ENCODE results near the gene ERN2. TPM values are rescaled to one million over a fixed set of nuclear protein-coding genes. Genes with fewer than 3 reads are reported as not detected.

ERN2 gene
- total and polyA plus RNA-seq, 4 donors = 0.46 to 10.6 (median 3.5) TPM

DNA sequence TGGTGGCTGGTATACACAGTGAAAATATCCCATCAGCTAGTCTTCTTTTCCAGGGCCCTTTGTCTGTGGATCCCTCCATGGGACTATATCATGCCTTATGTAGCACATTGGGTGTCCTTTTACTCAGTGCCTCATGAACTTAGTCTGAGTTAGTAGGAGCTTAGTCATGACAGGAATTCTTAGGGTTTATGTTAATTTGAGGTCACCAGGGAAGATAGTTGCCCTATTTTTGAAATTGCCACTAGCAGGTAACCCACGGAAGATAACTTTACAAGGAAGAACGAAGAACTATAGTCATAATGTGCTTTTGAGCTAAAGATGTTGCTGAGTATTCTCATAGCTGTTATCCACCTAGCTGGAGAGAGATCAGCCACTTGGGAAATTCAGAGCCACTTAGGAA lies 49.1 kb downstream of the ERN2 start:
- 92 to 97% methylated on average over 2 of the region's 2 CpGs for WGBS, 2 donors
- Histone ChIP-seq H3K27ac (ENCODE audit: low read depth in 1 of 2, low read length in 1 of 2) (no peak overlapping the region), H3K9me3 (ENCODE audit: control insufficient read depth in 4 of 4, insufficient read depth in 3 of 4, low read length in 3 of 4) (no peaks in the 10 kb centered on the region), H3K4me1 (ENCODE audit: control insufficient read depth in 5 of 5, insufficient read depth in 5 of 5, low read length in 5 of 5) (peaks cover 0 to 13% (median 0%) of the 10 kb centered on the region in 5 donors), H3K36me3 (ENCODE audit: control insufficient read depth in 4 of 4, insufficient read depth in 4 of 4, low read length in 4 of 4) (peaks cover 45 to 71% (median 58%) of the 10 kb centered on the region in 4 donors), H3K9ac (ENCODE audit: insufficient read depth in 1 of 2, low read length in 2 of 2) (no peak overlapping the region), H3K27me3 (ENCODE audit: control insufficient read depth in 3 of 3, insufficient read depth in 3 of 3, low read length in 2 of 3) (no peaks in the 10 kb centered on the region), H3K4me3 (no peak overlapping the region)
- no peak for DNase-seq
- no peak for ATAC-seq (ENCODE audit: insufficient read depth, low FRiP score)
- TF ChIP-seq, protein P1, sequence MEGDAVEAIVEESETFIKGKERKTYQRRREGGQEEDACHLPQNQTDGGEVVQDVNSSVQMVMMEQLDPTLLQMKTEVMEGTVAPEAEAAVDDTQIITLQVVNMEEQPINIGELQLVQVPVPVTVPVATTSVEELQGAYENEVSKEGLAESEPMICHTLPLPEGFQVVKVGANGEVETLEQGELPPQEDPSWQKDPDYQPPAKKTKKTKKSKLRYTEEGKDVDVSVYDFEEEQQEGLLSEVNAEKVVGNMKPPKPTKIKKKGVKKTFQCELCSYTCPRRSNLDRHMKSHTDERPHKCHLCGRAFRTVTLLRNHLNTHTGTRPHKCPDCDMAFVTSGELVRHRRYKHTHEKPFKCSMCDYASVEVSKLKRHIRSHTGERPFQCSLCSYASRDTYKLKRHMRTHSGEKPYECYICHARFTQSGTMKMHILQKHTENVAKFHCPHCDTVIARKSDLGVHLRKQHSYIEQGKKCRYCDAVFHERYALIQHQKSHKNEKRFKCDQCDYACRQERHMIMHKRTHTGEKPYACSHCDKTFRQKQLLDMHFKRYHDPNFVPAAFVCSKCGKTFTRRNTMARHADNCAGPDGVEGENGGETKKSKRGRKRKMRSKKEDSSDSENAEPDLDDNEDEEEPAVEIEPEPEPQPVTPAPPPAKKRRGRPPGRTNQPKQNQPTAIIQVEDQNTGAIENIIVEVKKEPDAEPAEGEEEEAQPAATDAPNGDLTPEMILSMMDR (IDR thresholded peaks at IDR 0.05; ENCODE audit: control extremely low read depth, extremely low read depth) = no peak

DNA sequence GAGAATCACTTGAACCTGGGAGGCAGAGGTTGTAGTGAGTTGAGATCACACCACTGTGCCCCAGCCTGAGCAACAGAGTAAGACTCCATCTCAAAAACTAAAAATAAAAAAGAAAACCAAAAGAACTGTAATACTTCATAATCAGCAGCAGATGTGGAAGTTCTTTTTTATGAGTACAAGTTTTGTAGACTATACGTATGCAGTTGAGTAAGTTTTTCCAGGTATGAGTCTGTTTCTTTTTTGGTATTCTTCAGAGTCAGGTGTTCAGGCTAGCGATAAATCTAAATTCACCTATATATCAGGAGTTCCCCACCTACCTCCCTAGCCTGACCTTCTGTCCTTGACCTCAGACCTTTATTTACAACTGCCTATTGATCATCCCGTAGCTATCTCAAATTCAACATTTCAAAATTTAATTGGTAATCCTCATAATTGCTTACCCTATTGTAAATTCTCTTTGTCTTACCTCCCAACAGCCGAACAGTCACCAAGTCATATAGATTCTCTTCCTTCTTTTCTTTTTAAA lies 61.0 kb downstream of the ERN2 start:
- Histone ChIP-seq H3K4me3 (no peak overlapping the region), H3K9me3 (ENCODE audit: control insufficient read depth in 4 of 4, insufficient read depth in 3 of 4, low read length in 3 of 4) (no peaks in the 10 kb centered on the region), H3K36me3 (ENCODE audit: control insufficient read depth in 4 of 4, insufficient read depth in 4 of 4, low read length in 4 of 4) (peaks cover 0 to 10% (median 7%) of the 10 kb centered on the region in 4 donors), H3K4me1 (ENCODE audit: control insufficient read depth in 5 of 5, insufficient read depth in 5 of 5, low read length in 5 of 5) (peaks cover 0 to 3% (median 0%) of the 10 kb centered on the region in 5 donors), H3K27me3 (ENCODE audit: control insufficient read depth in 3 of 3, insufficient read depth in 3 of 3, low read length in 2 of 3) (no peaks in the 10 kb centered on the region), H3K9ac (ENCODE audit: insufficient read depth in 1 of 2, low read length in 2 of 2) (no peak overlapping the region), H3K27ac (ENCODE audit: low read depth in 1 of 2, low read length in 1 of 2) (no peak overlapping the region)
- ATAC-seq (ENCODE audit: insufficient read depth, low FRiP score) = no peak
- 85 to 95% methylated on average over 4 of the region's 4 CpGs for WGBS, 2 donors
- DNase-seq = no peak
- TF ChIP-seq, protein P1 (IDR thresholded peaks at IDR 0.05; ENCODE audit: control extremely low read depth, extremely low read depth) = no peak

DNA sequence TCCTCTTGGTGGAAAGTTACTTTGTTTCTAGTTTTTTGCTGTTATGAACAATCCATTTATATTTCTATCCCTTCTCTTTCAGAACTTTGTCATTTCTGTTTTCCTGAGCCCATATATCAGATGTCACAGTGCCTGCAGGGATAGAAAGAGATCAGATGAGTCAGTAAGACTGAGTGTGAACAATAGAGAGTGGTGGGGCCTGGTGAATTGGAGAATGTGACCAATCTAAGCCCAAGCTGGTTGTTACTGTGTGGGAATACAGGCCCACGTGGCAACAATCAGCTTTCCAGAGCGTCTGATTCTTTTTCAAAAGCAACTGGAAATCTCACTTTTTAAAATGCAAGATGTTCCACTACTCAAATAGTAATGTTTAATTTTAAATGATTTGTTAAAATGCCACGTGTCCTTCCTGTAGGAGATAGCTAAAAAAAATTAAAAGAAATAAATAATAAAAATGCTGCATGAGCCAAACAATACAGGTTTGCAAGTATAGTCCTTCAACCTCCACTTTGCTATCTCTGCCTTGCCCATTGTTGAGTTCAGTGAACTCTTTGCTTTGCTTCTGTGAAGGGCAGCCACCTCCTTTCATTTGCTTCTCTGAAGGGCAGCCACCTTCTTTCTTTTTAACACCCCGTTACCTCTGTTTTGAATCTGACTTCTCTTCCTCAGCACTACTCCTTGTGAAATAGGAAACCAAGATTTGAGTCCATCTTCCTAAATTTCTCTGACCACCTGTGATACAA lies 62.2 kb downstream of the ERN2 start:
- Histone ChIP-seq H3K4me1 (ENCODE audit: control insufficient read depth in 5 of 5, insufficient read depth in 5 of 5, low read length in 5 of 5) (peaks cover 0 to 2% (median 0%) of the 10 kb centered on the region in 5 donors), H3K4me3 (no peak overlapping the region), H3K9me3 (ENCODE audit: control insufficient read depth in 4 of 4, insufficient read depth in 3 of 4, low read length in 3 of 4) (no peaks in the 10 kb centered on the region), H3K27ac (ENCODE audit: low read depth in 1 of 2, low read length in 1 of 2) (no peak overlapping the region), H3K9ac (ENCODE audit: insufficient read depth in 1 of 2, low read length in 2 of 2) (no peak overlapping the region), H3K27me3 (ENCODE audit: control insufficient read depth in 3 of 3, insufficient read depth in 3 of 3, low read length in 2 of 3) (no peaks in the 10 kb centered on the region), H3K36me3 (ENCODE audit: control insufficient read depth in 4 of 4, insufficient read depth in 4 of 4, low read length in 4 of 4) (peaks cover 5 to 14% (median 8%) of the 10 kb centered on the region in 4 donors)
- ATAC-seq (ENCODE audit: insufficient read depth, low FRiP score) (no peak), DNase-seq (no peak)
- 73 to 88% methylated on average over 4 of the region's 4 CpGs for WGBS, 2 donors
- TF ChIP-seq, protein P1 (IDR thresholded peaks at IDR 0.05; ENCODE audit: control extremely low read depth, extremely low read depth) = no peak
